ENCODE measurements around the gene CACNB4. TPM values are rescaled to one million over a fixed set of nuclear protein-coding genes. Genes with fewer than 3 reads are reported as not detected.
"Not testable (repeated sequence)": the region's sequence is repeated elsewhere in the genome, so short reads cannot be mapped to it uniquely, and the experiment has no call there.

Gene CACNB4
- total RNA-seq, 2 experiments from 2014 or later: 0.28 to 0.30 TPM

- peaks cover 16% of the 10 kb centered on the region for H3K4me1 Mint-ChIP-seq
- no peaks in the 10 kb centered on the region for H3K9me3 Mint-ChIP-seq
- ChIA-PET POLR2A (no interaction called here), CTCF (no interaction called here)
- DNase-seq: no peak
- H3K27me3 Mint-ChIP-seq: peaks cover 58% of the 10 kb centered on the region
- H3K36me3 Mint-ChIP-seq (ENCODE audit: low read depth): peaks cover 3% of the 10 kb centered on the region
- no peak overlapping the region for H3K27ac Mint-ChIP-seq
- peak overlapping the region; percentile 71 for H3K4me3 Mint-ChIP-seq
Measured at GRCh38 chr2:152099367-152100050, 665 bp upstream of the CACNB4 start.

- Mint-ChIP-seq H3K4me3 (peak overlapping the region; percentile 61), H3K4me1 (peaks cover 16% of the 10 kb centered on the region), H3K9me3 (no peaks in the 10 kb centered on the region), H3K27me3 (peaks cover 69% of the 10 kb centered on the region), H3K36me3 (ENCODE audit: low read depth) (peaks cover 3% of the 10 kb centered on the region), H3K27ac (no peak overlapping the region)
- POLR2A ChIA-PET: no interaction called here
- DNase-seq: no peak
- CTCF ChIA-PET: no interaction called here
Measured at GRCh38 chr2:152097801-152098495, 896 bp downstream of the CACNB4 start.

- H3K9me3 Mint-ChIP-seq: no peaks in the 10 kb centered on the region
- ChIA-PET POLR2A (no interaction called here), CTCF (no interaction called here)
- H3K36me3 Mint-ChIP-seq (ENCODE audit: low read depth): peaks cover 3% of the 10 kb centered on the region
- DNase-seq: no peak
- no peak overlapping the region for H3K27ac Mint-ChIP-seq
- peaks cover 66% of the 10 kb centered on the region for H3K27me3 Mint-ChIP-seq
- peak overlapping the region; percentile 61 for H3K4me3 Mint-ChIP-seq
- peaks cover 16% of the 10 kb centered on the region for H3K4me1 Mint-ChIP-seq
Measured at GRCh38 chr2:152097290-152097800, 1.5 kb downstream of the CACNB4 start.

GRCh38 chr2:152095146-152095545 lies 3.7 kb downstream of the CACNB4 start:
- Mint-ChIP-seq H3K9me3 (no peaks in the 10 kb centered on the region), H3K27ac (no peak overlapping the region), H3K27me3 (peaks cover 52% of the 10 kb centered on the region), H3K4me3 (no peak overlapping the region), H3K36me3 (ENCODE audit: low read depth) (peaks cover 3% of the 10 kb centered on the region), H3K4me1 (peaks cover 16% of the 10 kb centered on the region)
- ChIA-PET CTCF (no interaction called here), POLR2A (no interaction called here)
- DNase-seq: no peak

DNA sequence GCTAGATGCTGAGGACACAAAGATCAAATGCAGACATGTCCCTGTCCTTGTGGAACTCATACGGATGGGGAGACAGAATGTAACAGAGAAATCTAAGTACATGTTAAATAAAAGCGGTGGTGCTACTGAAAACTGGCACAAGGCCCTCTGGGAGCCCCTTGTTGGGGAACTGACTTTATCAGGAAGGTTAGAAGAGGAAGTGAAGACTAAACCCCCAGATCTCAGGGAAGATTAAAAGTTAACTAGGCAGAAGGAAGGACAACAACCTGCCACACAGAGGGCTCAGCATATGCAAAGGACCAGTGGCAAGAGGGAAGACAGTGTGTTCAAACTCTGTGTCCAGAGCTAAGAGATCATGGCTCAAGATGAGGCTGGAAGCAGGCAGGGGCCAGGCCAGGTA lies 4.8 kb downstream of the CACNB4 start:
- H3K4me1 Mint-ChIP-seq: peaks cover 10% of the 10 kb centered on the region
- no peak for DNase-seq
- H3K9me3 Mint-ChIP-seq: no peaks in the 10 kb centered on the region
- H3K27me3 Mint-ChIP-seq: peaks cover 45% of the 10 kb centered on the region
- no peak overlapping the region for H3K27ac Mint-ChIP-seq
- no peak overlapping the region for H3K4me3 Mint-ChIP-seq
- CTCF ChIA-PET: no interaction called here
- H3K36me3 Mint-ChIP-seq (ENCODE audit: low read depth): peaks cover 3% of the 10 kb centered on the region
- POLR2A ChIA-PET: no interaction called here

DNA sequence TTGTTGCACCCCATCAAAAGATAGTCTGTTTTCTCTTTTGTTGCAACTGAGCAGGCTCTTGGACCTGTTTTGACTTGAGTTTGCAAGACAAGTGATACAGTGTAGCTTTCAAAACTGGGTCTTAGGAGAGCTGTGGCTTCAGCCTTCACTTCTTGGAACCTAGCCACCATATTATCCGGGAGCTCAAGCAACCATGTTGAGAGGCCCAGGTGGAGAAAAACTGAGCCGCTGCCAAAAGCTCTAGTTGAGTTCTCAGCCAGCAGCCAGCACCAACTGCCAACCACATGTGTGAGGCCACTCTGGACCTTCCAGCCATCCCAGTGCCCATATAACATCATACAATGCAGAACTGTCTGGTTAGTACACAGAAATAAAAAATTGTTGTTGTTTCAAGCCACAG lies 5.4 kb downstream of the CACNB4 start:
- CTCF ChIA-PET: no interaction called here
- no peak for DNase-seq
- Mint-ChIP-seq H3K4me1 (peaks cover 10% of the 10 kb centered on the region), H3K9me3 (no peaks in the 10 kb centered on the region), H3K27me3 (peaks cover 45% of the 10 kb centered on the region), H3K27ac (no peak overlapping the region), H3K4me3 (no peak overlapping the region), H3K36me3 (ENCODE audit: low read depth) (peaks cover 3% of the 10 kb centered on the region)
- POLR2A ChIA-PET: no interaction called here

- Mint-ChIP-seq H3K9me3 (no peaks in the 10 kb centered on the region), H3K4me1 (peaks cover under 1% of the 10 kb centered on the region), H3K27me3 (peaks cover 33% of the 10 kb centered on the region), H3K36me3 (ENCODE audit: low read depth) (no peaks in the 10 kb centered on the region), H3K4me3 (no peak overlapping the region), H3K27ac (no peak overlapping the region)
- no peak for DNase-seq
- ChIA-PET CTCF (no interaction called here), POLR2A (no interaction called here)
Measured at GRCh38 chr2:152092095-152092494, 6.7 kb downstream of the CACNB4 start.

DNA sequence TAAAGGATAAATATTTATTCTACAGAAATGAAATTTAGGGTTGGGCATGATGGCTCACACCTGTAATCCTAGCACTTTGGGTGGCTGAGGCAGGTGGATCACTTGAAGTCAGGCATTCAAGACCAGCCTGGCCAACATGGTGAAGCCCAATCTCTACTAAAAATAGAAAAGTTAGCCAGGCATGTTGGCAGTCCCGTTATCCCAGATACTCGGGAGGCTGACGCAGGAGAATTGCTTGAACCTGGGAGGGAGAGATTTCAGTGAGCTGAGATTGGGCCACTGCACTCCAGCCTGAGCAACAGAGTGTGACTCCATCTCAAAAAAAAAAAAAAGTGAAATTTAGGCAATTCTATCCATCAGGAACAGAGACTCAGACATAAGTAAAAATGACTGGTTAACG lies 8.1 kb downstream of the CACNB4 start:
- H3K9me3 Mint-ChIP-seq; H3K4me1 Mint-ChIP-seq; DNase-seq; H3K36me3 Mint-ChIP-seq (ENCODE audit: low read depth); CTCF ChIA-PET; H3K4me3 Mint-ChIP-seq; H3K27ac Mint-ChIP-seq; POLR2A ChIA-PET: not testable (repeated sequence)
- H3K27me3 Mint-ChIP-seq: peaks cover 25% of the 10 kb centered on the region

DNA sequence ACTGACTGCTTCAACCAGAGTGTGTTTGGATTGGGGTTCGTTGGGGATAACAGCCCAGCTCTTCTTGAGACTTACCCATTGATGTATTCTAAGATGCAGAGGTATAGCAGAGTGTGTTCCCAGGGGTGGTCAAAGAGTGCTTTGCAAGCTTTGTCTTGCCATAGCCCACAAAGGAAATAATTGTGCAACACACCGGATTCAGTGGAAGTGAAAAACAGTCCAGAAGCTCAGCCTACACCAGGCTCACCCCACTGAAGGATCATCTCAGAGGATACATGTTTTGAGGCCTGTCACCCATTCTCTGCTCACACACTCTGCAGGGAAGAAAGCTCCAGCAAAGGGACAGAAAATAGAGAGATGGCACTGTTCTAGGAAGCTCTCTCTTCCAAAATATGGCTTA lies 9.6 kb downstream of the CACNB4 start:
- no peaks in the 10 kb centered on the region for H3K36me3 Mint-ChIP-seq (ENCODE audit: low read depth)
- POLR2A ChIA-PET: no interaction called here
- CTCF ChIA-PET: no interaction called here
- no peak for DNase-seq
- no peak overlapping the region for H3K27ac Mint-ChIP-seq
- H3K4me3 Mint-ChIP-seq: no peak overlapping the region
- no peaks in the 10 kb centered on the region for H3K4me1 Mint-ChIP-seq
- no peaks in the 10 kb centered on the region for H3K9me3 Mint-ChIP-seq
- peaks cover 16% of the 10 kb centered on the region for H3K27me3 Mint-ChIP-seq

- no peak for DNase-seq
- Mint-ChIP-seq H3K9me3 (no peaks in the 10 kb centered on the region), H3K4me3 (no peak overlapping the region), H3K27ac (no peak overlapping the region), H3K4me1 (no peaks in the 10 kb centered on the region), H3K36me3 (ENCODE audit: low read depth) (no peaks in the 10 kb centered on the region), H3K27me3 (peaks cover 5% of the 10 kb centered on the region)
- ChIA-PET POLR2A (no interaction called here), CTCF (no interaction called here)
Measured at GRCh38 chr2:152088006-152088405, 10.8 kb downstream of the CACNB4 start.

- Mint-ChIP-seq H3K36me3 (ENCODE audit: low read depth) (no peaks in the 10 kb centered on the region), H3K4me1 (no peaks in the 10 kb centered on the region), H3K27ac (no peak overlapping the region), H3K4me3 (no peak overlapping the region), H3K9me3 (no peaks in the 10 kb centered on the region), H3K27me3 (peaks cover 5% of the 10 kb centered on the region)
- ChIA-PET CTCF (no interaction called here), POLR2A (no interaction called here)
- no peak for DNase-seq
Measured at GRCh38 chr2:152086231-152086630, 12.6 kb downstream of the CACNB4 start.

DNA sequence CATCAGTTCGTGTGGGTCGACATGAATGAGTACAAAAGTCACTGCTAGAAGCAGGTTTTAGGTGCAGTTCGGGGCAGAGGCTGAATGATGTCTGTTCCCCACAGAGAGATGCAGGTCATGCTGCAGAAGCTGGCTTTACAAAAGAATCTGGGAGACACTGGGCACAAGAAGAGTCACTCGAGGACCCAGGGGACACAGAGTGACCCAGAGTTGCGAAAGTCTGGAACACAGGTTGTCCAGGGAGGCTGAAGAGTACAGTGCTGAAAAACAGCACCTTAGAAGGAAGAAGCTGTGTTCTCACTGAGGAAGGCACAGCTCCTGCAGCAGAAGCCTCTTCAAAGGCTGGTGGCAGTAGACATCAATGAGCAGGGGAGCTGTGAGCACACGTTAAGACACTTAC lies 14.8 kb downstream of the CACNB4 start:
- Mint-ChIP-seq H3K36me3 (ENCODE audit: low read depth) (no peaks in the 10 kb centered on the region), H3K4me3 (no peak overlapping the region), H3K27ac (no peak overlapping the region), H3K9me3 (no peaks in the 10 kb centered on the region), H3K27me3 (peaks cover 2% of the 10 kb centered on the region), H3K4me1 (no peaks in the 10 kb centered on the region)
- no peak for DNase-seq
- POLR2A ChIA-PET: no interaction called here
- CTCF ChIA-PET: no interaction called here

GRCh38 chr2:152083202-152083875 lies 15.5 kb downstream of the CACNB4 start:
- H3K36me3 Mint-ChIP-seq (ENCODE audit: low read depth): no peaks in the 10 kb centered on the region
- no peaks in the 10 kb centered on the region for H3K27me3 Mint-ChIP-seq
- CTCF ChIA-PET: no interaction called here
- no peaks in the 10 kb centered on the region for H3K9me3 Mint-ChIP-seq
- no peaks in the 10 kb centered on the region for H3K4me1 Mint-ChIP-seq
- POLR2A ChIA-PET: no interaction called here
- no peak for DNase-seq
- no peak overlapping the region for H3K27ac Mint-ChIP-seq
- H3K4me3 Mint-ChIP-seq: no peak overlapping the region

DNA sequence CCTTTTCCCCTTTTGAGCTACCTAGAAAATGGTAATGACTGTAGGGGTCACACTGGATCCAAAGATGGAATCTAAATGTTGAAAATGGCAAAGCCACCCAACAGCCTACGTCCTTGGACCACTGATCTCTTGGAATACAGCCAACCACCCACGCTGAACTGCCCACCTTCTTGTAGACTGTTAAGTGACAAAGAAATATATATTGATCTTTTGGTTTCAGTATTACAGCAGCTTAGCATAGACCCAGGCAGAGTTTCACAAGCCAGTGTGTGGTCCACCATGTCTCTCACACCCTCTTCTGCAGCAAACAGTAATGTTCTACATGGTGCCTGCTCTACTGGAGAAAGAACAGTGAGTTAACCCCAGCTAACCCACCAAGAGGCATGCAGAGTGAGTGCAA lies 20.2 kb downstream of the CACNB4 start:
- no peaks in the 10 kb centered on the region for H3K36me3 Mint-ChIP-seq (ENCODE audit: low read depth)
- POLR2A ChIA-PET: no interaction called here
- no peak for DNase-seq
- H3K27me3 Mint-ChIP-seq: no peaks in the 10 kb centered on the region
- no peak overlapping the region for H3K27ac Mint-ChIP-seq
- H3K9me3 Mint-ChIP-seq: no peaks in the 10 kb centered on the region
- H3K4me3 Mint-ChIP-seq: no peak overlapping the region
- H3K4me1 Mint-ChIP-seq: no peaks in the 10 kb centered on the region
- CTCF ChIA-PET: no interaction called here

Measured in activated CD4-positive, alpha-beta memory T cell treated with anti-CD3 and anti-CD28 coated beads, Interleukin-2, amount 10 ng/mL, durations not matched to agents 7 days and 5 days (primary cell).